Raji (cell line): ENCODE data around the gene FARP1.

Source experiments
- POLR2A ChIP-seq: IDR thresholded peaks from 2 replicates; pipeline ENCODE4 v1.6.1; 2011; ENCODE audit warnings: low read depth, low read length, control low read depth; ENCODE audit not compliant: insufficient read depth

Gene FARP1

DNA sequence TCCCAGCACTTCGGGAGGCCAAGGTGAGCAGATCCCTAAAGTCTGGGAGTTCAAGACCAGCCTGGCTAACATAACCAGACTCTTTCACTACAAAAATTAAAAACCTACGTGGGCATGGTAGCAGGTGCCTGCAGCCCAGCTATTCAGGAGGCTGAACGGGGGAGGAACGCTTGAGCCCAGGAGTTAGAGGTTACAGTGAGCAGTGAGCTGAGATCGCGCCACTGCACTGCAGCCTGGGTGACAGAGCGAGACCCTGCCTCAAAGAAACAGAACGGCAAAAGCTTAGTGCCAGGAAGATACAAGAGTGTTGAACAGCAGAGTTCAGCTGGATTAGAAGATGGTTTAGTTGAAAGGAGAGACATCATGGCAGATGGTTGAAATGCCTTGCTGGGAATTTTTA, 58.3 kb downstream of the FARP1 start:
- no peak for TF ChIP-seq POLR2A

DNA sequence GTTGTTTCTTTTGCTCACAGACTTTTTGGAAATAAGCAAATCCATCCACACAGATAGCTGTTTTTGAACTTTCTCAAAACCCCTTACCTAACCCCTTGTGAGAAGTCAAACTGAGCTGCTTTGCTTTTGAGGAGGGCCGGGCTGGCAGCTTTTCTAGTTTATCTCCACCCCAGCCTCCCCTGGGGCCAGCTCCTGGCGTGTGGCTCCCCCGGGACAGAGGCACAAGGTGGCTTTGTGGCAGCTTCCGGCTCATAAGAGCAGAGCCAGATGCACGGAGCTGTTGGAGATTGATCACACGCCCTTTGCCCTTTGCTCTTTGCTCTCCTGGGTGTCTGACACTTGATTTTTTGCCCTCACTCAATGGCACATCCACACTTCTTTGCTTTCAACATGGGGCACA, 59.1 kb downstream of the FARP1 start:
- no peak for TF ChIP-seq POLR2A

DNA sequence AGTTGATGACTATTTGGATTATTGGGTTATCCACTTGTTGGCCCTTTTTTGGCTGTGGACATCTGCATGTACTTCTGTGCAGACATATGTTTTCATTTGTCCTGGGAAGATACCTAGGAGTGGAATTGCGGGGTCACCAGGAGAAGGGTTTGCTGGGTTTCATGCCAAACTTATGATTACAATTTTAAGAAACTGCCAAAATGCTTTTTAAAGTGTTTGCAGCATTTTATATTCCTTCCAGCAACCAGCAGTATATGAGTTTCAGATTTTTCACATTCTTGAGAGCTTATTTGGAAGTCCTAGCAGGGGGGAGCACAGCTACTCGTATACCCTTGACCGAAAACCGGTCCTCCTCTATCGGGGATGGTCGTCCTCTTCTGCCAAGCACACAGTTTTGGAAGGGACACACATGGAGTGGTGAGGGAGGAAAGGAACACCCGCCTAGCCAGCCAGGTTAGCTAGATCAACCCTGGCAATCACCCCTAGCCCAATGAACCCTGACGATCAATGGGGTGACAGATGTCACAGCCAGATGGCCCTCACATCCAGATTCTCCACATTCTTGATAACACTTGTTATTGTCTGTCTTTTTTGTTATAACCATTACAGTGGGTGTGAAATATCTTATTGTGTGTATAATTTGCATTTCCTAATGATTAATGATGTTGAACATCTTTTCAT, 60.9 kb downstream of the FARP1 start:
- no peak for TF ChIP-seq POLR2A

DNA sequence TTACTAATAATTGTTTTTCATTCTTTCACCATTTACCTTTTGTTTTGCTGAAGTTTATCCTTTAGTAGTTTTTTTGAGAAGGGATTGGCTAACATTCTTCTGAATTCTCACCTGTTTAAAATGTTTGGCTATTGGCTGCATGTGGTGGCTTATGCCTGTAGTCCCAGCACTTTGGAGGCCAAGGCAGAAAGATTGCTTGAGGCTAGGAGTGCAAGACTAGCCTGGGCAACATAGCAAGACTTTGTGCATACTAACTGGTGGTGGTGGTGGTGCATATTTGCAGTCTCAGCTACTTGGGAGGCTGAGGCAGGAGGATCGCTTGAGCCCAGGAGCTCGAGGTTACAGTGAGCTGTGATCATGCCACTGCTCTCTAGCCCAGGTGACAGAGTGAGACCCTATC, 61.7 kb downstream of the FARP1 start:
- no peak for TF ChIP-seq POLR2A

DNA sequence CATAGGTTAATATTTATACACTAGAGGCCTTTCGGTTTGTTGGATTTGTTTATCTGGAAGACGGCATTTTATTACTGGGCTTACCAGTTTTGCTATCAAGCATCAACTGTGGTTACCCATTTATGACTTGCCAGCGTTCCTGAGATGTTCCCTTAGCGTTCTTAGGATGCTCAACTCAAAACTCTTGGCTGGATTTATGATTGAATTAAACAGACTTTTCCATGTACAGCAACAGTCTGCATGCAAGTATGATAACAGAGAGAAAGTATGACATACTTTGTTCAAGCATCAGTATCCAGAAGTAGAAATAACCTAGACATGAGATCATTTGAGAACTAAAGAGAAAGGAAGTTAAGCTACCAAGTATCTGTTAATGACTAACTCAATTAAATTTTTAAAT, 64.1 kb downstream of the FARP1 start:
- no peak for TF ChIP-seq POLR2A

DNA sequence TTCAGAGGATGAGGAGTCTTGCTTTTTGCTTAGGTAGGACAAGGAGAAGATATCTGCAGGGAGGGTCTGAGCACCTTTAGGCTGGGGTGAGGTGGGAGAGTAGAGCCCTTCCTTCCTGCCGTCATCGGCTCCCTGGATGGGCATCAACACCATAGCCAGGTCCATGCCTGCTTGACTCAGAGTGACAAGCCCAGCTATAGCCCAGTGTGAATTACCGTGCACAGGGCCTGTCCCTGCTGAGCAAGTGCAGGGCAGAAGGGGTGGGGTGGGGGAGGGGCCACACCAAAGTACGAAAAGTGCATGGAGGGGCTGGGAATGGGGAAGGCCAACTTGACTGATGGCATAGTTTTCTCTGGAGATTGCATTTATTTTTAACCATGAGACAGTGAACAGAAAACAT, 64.5 kb downstream of the FARP1 start:
- TF ChIP-seq POLR2A: no peak

DNA sequence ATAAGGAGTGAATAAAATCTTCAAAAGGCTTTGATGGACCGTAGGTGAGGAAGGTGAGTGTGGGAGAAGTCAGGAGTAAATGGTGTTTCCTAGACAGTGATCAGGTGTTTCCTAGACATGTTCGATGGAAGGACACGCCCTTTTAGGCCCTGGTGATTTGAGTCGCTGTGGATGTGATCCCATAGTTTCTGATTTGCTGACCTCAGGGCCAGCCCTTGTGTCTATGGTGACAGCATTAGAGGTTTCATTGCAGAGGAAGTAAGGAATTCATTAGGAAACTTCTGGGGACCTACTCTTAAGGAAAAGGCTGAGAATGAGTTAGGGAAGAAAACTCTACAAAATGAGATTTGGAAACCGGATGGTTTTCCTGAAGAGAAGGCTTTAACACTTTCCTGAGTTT, 65.7 kb downstream of the FARP1 start:
- TF ChIP-seq POLR2A: no peak

DNA sequence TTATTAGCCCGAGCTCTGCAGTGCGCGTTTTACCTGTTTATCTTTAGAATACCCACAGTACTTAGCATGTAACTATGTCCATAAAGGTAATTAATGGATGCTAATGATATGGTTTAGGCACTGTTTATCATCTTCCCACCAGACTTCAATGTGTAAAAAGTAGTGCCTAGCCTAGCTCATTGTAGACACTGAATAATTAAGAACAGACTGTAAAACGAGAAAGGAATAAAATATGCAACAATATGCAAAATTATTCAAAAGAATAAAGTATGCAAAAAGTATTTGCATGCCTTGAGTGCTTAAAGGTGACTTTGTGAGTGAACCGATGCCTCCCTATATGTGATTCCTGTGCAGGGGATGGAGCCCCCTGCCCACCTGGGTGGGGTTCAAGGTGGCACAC, 69.9 kb downstream of the FARP1 start:
- no peak for TF ChIP-seq POLR2A

DNA sequence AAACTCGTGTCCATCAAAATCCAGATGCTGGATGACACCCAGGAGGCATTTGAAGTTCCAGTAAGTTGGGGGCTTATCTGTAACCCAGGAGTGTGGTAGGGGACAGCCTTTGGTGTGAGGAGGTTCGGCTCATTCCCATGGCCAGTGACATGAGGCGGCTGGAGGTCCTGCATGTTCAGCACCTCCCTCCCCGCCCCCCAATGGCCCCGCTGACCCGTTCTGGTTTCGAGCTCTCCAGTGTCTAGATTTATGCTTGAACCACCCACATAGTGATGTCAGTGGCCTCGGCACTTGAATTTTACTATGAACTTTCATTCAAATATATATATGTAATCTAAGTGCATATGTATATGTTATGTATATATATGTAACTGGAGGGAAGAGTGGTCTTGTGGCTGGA, 70.5 kb downstream of the FARP1 start:
- TF ChIP-seq POLR2A: no peak

DNA sequence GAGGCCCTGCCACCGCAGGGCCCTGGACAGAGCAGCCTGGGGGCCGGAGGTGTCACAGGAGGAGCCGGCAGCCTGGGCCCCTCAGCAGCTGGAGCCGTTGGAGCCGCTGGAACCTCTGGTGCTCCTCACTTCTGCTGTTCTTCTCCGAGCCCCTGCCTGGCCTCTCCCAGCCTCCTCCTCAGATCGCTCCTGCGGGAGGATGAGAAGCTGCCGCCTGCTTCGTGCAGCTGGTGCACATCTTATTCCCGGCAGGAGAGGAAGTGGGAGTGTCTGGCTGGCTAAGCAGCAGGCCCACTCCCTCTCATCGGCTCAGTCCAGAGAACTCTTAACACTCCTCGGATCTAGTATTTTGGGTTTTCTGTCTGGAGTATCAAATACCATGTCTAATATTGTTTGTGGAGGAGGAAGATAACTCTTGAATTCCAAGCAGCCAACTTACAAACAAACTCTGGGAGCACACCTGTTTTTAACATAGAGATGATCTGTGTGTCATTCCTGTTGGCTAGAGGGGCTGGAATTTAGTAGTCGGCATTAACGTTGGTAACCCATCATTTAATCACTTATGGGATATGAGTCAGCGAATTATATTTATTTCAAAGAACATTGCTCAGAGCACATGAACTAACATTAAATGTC, 71.2 kb downstream of the FARP1 start:
- no peak for TF ChIP-seq POLR2A

DNA sequence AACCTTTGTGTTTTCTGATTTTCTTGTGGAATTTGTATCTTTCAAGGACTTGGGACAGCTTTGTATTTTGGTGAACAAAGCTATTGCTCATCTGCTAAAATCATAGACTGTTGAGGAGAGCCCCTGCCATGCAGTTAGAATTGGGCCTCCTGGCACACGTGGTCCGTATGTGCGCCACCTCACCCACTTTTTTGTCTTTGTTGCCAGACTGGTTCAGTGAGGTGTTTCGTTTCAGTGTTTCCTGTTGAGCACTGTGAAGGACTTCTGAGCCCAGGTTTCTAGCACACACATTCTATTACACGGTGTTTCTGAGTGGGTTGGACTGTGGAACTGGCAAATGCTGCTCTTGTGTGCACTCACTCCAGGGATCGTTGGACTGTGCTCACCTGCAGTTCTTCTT, 71.8 kb downstream of the FARP1 start:
- no peak for TF ChIP-seq POLR2A

DNA sequence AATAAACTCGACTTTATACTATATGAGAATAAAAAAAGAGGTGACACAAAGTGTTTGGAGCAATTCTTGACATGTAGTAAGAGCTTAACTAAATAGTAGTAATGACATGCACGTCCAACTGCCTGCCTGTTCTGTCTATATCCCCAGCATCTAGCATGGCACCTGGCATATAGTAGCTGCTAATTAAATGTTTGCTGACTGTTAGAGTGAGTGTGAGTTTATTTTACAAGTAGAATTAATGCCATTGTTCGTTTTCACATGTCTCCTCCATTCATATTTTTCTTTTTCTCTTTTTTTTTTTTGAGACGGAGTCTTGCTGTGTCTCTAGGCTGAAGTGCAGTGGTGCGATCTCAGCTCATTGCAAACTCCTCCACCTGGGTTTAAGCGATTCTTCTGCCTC, 72.6 kb downstream of the FARP1 start:
- TF ChIP-seq POLR2A: no peak

DNA sequence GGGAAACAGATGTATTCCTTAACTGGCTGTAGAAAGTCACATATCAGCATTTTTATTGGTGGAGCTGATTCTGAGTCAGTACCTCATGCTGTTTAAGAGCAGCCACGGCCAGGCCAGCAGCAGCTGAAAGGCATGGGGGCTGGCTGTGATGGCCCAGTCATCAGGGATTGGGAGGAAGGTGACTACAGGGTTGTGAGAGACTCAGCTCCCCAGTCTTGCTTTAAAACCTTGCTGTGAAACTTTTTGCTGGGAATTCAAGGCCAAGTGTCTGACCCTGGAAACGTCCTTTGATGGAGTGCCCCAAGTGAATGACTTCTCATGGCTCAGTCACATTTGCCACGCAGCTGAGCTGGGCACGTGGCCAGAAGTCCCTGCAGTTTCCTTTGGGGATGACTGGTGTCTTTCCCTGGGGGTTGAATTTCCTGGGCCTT, 73.3 kb downstream of the FARP1 start:
- no peak for TF ChIP-seq POLR2A

DNA sequence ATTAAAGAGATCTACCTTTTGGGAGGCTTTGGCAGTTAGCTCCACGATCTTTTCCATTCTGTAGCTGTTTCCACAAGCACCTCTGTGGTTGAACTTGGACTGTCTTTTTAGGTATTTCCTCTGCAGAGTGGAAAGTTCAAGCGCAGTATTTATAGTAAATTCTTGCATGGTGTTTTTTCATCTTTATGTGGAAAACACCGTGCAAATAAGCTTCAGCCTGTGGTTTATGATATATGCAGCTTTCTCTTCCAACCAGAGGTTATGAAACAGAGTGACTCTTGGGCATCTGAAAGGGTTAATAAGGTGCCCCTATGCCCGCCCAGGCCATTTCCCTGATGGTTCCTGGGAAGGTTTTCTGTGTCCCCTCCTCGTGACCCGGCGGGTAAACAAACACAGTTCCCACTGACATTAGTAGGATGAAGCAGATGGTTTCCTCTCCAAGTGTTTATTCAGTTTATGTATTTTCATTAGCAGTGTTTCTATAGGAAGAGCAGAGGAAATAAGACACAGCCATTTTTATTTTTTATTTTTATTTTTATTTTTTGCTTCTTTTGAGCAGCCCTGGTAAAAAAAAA, 73.9 kb downstream of the FARP1 start:
- no peak for TF ChIP-seq POLR2A

DNA sequence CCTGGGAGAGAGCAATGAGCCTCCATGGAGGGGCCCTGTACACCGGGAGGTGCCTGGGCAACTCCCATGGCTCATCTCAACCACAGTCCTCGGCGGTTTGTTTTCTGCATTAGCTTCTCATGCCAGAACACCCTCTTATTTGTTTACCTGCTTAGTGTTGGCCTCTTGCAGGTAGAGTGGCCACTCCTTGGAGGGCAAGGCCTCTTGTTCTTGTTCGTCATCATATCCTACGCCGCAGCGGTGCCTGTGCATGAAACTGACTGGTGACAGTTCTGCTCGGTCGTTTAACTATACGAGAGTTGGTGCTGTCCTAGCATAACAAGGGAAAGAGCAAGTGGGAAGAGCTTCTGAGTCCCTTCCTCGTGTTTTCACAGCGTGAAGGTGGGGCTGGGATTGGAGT, 74.7 kb downstream of the FARP1 start:
- TF ChIP-seq POLR2A: no peak

DNA sequence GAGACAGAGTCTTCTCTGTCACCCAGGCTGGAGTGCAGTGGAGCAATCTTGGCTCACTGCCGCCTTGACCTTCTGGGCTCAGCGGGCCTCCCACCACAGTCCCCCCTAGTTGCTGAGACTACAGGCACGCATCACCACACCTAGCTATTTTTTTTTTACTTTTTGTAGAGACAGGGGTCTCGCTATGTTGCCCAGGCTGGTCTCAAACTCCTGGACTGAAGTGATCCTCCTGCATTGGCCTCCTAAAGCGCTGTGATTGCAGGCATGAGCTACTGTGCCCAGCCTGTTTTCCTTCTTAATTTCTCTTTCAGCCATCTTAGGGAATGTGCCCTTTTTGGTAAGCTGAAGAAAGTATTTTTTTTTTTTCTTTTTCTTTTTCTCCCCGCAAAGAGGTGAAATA, 76.8 kb downstream of the FARP1 start:
- TF ChIP-seq POLR2A: no peak
